ENCODE data around the gene AKT1. TPM values are rescaled to one million over a fixed set of nuclear protein-coding genes. Genes with fewer than 3 reads are reported as not detected.

The AKT1 gene
- total RNA-seq, 4 donors from 2014 or later, result 44.4 to 70.4 (median 57.0) TPM

DNA sequence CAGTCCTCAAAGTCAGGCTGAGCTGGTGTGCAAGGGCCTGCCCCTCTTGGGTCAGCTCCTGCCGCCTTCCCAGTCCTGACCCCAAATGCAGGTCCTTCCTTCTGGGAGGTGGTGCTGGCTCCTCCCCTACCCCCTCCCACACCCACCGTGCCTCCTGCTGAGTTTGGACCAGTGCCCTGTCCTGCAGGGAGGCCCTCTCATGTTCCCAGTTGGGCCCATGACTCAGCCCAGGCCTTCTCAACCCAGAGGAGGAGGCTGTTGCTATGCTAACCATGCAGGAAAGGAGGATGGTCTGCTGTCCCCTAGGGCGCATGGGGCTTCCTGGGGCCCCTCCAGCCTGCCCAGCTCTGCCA lies 9.8 kb upstream of the AKT1 start:
- Histone ChIP-seq H3K4me1 (peaks cover 17 to 31% of the 10 kb centered on the region in 2 donors), H3K4me3 (no peak overlapping the region), H3K9me3 (no peaks in the 10 kb centered on the region), H3K27me3 (no peaks in the 10 kb centered on the region), H3K36me3 (no peaks in the 10 kb centered on the region), H3K27ac (peak overlapping the region in 1 of 4 donors; percentile 33)
- TF ChIP-seq, protein P1, sequence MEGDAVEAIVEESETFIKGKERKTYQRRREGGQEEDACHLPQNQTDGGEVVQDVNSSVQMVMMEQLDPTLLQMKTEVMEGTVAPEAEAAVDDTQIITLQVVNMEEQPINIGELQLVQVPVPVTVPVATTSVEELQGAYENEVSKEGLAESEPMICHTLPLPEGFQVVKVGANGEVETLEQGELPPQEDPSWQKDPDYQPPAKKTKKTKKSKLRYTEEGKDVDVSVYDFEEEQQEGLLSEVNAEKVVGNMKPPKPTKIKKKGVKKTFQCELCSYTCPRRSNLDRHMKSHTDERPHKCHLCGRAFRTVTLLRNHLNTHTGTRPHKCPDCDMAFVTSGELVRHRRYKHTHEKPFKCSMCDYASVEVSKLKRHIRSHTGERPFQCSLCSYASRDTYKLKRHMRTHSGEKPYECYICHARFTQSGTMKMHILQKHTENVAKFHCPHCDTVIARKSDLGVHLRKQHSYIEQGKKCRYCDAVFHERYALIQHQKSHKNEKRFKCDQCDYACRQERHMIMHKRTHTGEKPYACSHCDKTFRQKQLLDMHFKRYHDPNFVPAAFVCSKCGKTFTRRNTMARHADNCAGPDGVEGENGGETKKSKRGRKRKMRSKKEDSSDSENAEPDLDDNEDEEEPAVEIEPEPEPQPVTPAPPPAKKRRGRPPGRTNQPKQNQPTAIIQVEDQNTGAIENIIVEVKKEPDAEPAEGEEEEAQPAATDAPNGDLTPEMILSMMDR (IDR thresholded peaks at IDR 0.05 in 4 of 5, conservative IDR thresholded peaks at IDR 0.05 in 1 of 5), result no peak
- TF ChIP-seq POLR2A (IDR thresholded peaks at IDR 0.05), result no peak
- peak in 1 of 2 donors; percentile 67 for DNase-seq
- in situ Hi-C loops (cut with MboI; ENCODE audit: low sequenced_read_pairs in 4 of 4) (no loop called here), intact Hi-C loops (cut with DNase I; ENCODE audit: low total_unique reads) (no loop called here)
- peak in 1 of 2 donors; percentile 37 for ATAC-seq

- Histone ChIP-seq H3K36me3 (no peaks in the 10 kb centered on the region), H3K9me3 (no peaks in the 10 kb centered on the region), H3K4me1 (peaks cover 20 to 31% of the 10 kb centered on the region in 2 donors), H3K27ac (no peak overlapping the region), H3K27me3 (no peaks in the 10 kb centered on the region), H3K4me3 (no peak overlapping the region)
- no peak for ATAC-seq
- TF ChIP-seq, protein P1 (IDR thresholded peaks at IDR 0.05 in 4 of 5, conservative IDR thresholded peaks at IDR 0.05 in 1 of 5), result no peak
- no peak for TF ChIP-seq POLR2A (IDR thresholded peaks at IDR 0.05)
- no peak for DNase-seq
- intact Hi-C loops (cut with DNase I; ENCODE audit: low total_unique reads), result no loop called here
- in situ Hi-C loops (cut with MboI; ENCODE audit: low sequenced_read_pairs in 4 of 4), result no loop called here
These were observed 9.2 kb upstream of the AKT1 start for GRCh38 chr14:104804481-104805325.

- no peaks in the 10 kb centered on the region for H3K36me3 ChIP-seq
- H3K4me1 ChIP-seq, result peaks cover 21 to 31% of the 10 kb centered on the region in 2 donors
- no peak for TF ChIP-seq POLR2A (IDR thresholded peaks at IDR 0.05)
- TF ChIP-seq, protein P1 (IDR thresholded peaks at IDR 0.05 in 4 of 5, conservative IDR thresholded peaks at IDR 0.05 in 1 of 5), result no peak
- no peak overlapping the region for H3K4me3 ChIP-seq
- no peak overlapping the region for H3K27ac ChIP-seq
- ATAC-seq (no peak), DNase-seq (no peak)
- in situ Hi-C loops (cut with MboI; ENCODE audit: low sequenced_read_pairs in 4 of 4) (no loop called here), intact Hi-C loops (cut with DNase I; ENCODE audit: low total_unique reads) (no loop called here)
- H3K27me3 ChIP-seq, result no peaks in the 10 kb centered on the region
- H3K9me3 ChIP-seq, result no peaks in the 10 kb centered on the region
These were observed 8.4 kb upstream of the AKT1 start for GRCh38 chr14:104803912-104804410.

DNA sequence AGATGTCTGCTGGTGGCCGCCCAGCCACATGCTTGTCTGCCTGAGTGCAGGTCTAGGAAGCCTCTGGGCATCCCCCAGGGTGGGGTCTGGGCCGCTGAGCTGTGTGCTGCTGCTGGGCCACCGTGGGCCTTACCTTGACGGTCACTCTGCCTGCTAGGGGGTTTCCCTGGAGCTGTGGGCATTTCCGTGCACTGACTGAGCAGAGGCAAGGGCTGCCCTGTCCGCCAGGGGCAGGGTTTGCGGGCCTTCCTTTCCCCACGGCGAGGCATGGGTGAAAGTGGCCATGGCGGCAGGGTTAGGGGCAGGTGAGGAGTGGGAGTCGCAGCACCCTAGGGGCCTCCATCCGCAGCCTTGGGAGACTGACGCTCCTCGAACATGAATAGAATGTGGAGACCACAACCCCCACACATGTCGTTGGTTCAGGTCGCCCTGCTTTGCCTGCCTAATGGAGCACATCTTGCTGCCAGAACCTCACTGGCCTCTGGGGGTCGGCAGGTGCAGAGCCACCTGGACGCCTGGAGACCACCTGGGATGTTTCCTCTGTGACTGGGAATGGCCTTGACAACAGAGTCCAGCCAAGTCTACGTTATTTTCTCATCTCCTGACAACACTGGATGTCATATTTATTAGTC lies 7.8 kb upstream of the AKT1 start:
- ATAC-seq (no peak), DNase-seq (no peak)
- no peak overlapping the region for H3K27ac ChIP-seq
- TF ChIP-seq, protein P1 (IDR thresholded peaks at IDR 0.05 in 4 of 5, conservative IDR thresholded peaks at IDR 0.05 in 1 of 5), result no peak
- no peak for TF ChIP-seq POLR2A (IDR thresholded peaks at IDR 0.05)
- in situ Hi-C loops (cut with MboI; ENCODE audit: low sequenced_read_pairs in 4 of 4) (no loop called here), intact Hi-C loops (cut with DNase I; ENCODE audit: low total_unique reads) (no loop called here)
- H3K27me3 ChIP-seq, result no peaks in the 10 kb centered on the region
- no peaks in the 10 kb centered on the region for H3K9me3 ChIP-seq
- H3K4me3 ChIP-seq, result no peak overlapping the region
- H3K36me3 ChIP-seq, result no peaks in the 10 kb centered on the region
- H3K4me1 ChIP-seq, result peaks cover 21 to 31% of the 10 kb centered on the region in 2 donors
